HFFc6 (cell line): ENCODE data around the gene PHACTR1. TPM values are rescaled to one million over a fixed set of nuclear protein-coding genes. Genes with fewer than 3 reads are reported as not detected.

Source experiments
- DNase-seq: peaks from one replicate; pipeline ENCODE4 v3.0.0-alpha.2; 2018
- H3K27ac Mint-ChIP-seq: 2 replicates; pipeline ENCODE4 v1.8.0; 2020; ENCODE audit warnings: mild to moderate bottlenecking, mixed read lengths
- H3K27me3 Mint-ChIP-seq: 2 replicates; pipeline ENCODE4 v1.8.0; 2021; ENCODE audit warnings: mild to moderate bottlenecking, moderate library complexity, mixed read lengths; ENCODE audit not compliant: insufficient read depth
- H3K36me3 Mint-ChIP-seq: 2 replicates; pipeline ENCODE4 v1.8.0; 2021; ENCODE audit warnings: low read depth, mixed read lengths
- H3K4me1 Mint-ChIP-seq: 2 replicates; pipeline ENCODE4 v1.8.0; 2020; ENCODE audit warnings: low read depth, mixed read lengths
- H3K4me3 Mint-ChIP-seq: 2 replicates; pipeline ENCODE4 v1.8.0; 2020; ENCODE audit warnings: mild to moderate bottlenecking, moderate library complexity, mixed read lengths
- H3K9me3 Mint-ChIP-seq: 2 replicates; pipeline ENCODE4 v1.8.0; 2020; ENCODE audit warnings: mild to moderate bottlenecking, mixed read lengths
- total RNA-seq, 6 experiments: library from RNA; stranded (reverse); fragmentation: NEBNext Ultra II Directional; extraction: Animal tissue kit (Norgen Biotek cat#: 25700); gene quantifications; 2 replicates in 1 of 6; 3 replicates in 5 of 6; pipeline ENCODE4 v1.2.3, GENCODE V29; 2021
- TF ChIP-seq, protein P1 (sequence below): fragments of 200-600 bp; sonication (generic); IDR thresholded peaks from 2 replicates; pipeline ENCODE4 v1.5.0; 2021; ENCODE audit warnings: antibody characterized with exemption, mild to moderate bottlenecking

PHACTR1 gene
- total RNA-seq, 6 experiments from 2014 or later, result 2.5 to 4.7 (median 3.9) TPM

DNA sequence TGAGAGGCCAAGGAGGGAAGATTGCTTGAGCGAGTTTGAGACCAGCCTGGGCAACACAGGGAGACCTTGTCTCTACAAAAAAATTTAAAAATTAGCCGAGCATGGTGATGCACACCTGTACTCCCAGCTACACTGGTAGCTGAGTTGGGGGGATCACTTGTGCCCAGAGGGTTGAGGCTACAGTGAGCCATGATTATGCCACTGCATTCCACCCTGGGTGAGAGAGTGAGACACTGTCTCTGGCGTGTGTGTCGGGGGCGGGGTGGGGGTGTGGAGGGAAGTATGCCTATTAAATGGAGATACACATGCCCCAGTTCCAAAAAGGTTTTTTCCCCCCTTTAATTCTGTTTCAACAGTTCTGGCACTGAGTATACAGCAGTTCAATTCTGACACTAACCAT lies 388.6 kb downstream of the PHACTR1 start:
- DNase-seq, result no peak
- no peaks in the 10 kb centered on the region for H3K4me1 Mint-ChIP-seq
- no peaks in the 10 kb centered on the region for H3K9me3 Mint-ChIP-seq
- H3K4me3 Mint-ChIP-seq, result no peak overlapping the region
- H3K27ac Mint-ChIP-seq, result no peak overlapping the region
- no peaks in the 10 kb centered on the region for H3K27me3 Mint-ChIP-seq
- no peaks in the 10 kb centered on the region for H3K36me3 Mint-ChIP-seq
- TF ChIP-seq, protein P1, sequence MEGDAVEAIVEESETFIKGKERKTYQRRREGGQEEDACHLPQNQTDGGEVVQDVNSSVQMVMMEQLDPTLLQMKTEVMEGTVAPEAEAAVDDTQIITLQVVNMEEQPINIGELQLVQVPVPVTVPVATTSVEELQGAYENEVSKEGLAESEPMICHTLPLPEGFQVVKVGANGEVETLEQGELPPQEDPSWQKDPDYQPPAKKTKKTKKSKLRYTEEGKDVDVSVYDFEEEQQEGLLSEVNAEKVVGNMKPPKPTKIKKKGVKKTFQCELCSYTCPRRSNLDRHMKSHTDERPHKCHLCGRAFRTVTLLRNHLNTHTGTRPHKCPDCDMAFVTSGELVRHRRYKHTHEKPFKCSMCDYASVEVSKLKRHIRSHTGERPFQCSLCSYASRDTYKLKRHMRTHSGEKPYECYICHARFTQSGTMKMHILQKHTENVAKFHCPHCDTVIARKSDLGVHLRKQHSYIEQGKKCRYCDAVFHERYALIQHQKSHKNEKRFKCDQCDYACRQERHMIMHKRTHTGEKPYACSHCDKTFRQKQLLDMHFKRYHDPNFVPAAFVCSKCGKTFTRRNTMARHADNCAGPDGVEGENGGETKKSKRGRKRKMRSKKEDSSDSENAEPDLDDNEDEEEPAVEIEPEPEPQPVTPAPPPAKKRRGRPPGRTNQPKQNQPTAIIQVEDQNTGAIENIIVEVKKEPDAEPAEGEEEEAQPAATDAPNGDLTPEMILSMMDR, result no peak

DNA sequence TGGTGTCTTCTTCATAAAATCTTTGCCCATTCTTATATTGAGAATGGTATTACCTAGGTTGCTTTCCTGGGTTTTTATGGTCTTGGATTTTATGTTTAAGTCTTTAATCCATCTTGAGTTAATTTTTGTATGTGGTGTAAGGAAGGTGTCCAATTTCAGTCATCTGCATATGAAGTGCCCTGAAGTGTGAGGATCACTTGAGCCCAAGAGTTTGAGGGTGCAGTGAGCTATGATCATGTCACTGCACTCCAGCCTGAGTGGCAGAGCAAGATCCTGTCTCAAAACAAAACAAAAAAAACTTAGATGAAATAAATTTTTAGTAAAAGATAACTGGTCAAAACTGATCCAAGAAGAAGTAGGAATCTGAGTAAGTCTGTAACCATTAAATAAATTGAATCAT lies 396.4 kb downstream of the PHACTR1 start:
- no peak overlapping the region for H3K4me3 Mint-ChIP-seq
- no peaks in the 10 kb centered on the region for H3K9me3 Mint-ChIP-seq
- no peaks in the 10 kb centered on the region for H3K36me3 Mint-ChIP-seq
- peaks cover 4% of the 10 kb centered on the region; the same call in 1 of the 2 replicates for H3K27me3 Mint-ChIP-seq
- no peaks in the 10 kb centered on the region; the same call in 1 of the 2 replicates for H3K4me1 Mint-ChIP-seq
- no peak overlapping the region for H3K27ac Mint-ChIP-seq
- TF ChIP-seq, protein P1, result no peak
- DNase-seq, result no peak

DNA sequence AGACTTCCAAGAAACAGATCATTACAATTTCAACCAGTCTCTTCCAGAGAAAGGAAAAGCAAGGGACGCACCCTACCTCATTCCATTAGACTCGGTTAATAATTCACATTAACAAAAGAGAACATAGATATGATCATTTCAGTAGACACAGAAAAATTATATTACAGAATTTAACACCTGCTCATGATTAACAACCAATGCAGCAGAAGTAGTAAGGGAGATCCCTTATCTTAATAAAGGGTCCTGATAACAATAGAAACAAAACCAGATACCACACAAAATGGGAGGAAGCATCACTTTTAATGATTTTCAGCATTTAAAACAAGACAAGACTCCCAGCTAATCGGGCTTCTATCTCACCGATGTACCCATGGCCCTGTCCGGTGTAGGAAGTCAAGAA lies 396.8 kb downstream of the PHACTR1 start:
- DNase-seq, result no peak
- H3K4me1 Mint-ChIP-seq, result no peaks in the 10 kb centered on the region; the same call in 1 of the 2 replicates
- H3K27me3 Mint-ChIP-seq, result peaks cover 4% of the 10 kb centered on the region; the same call in 1 of the 2 replicates
- no peaks in the 10 kb centered on the region for H3K9me3 Mint-ChIP-seq
- no peaks in the 10 kb centered on the region for H3K36me3 Mint-ChIP-seq
- TF ChIP-seq, protein P1, result no peak
- no peak overlapping the region for H3K27ac Mint-ChIP-seq
- H3K4me3 Mint-ChIP-seq, result no peak overlapping the region

DNA sequence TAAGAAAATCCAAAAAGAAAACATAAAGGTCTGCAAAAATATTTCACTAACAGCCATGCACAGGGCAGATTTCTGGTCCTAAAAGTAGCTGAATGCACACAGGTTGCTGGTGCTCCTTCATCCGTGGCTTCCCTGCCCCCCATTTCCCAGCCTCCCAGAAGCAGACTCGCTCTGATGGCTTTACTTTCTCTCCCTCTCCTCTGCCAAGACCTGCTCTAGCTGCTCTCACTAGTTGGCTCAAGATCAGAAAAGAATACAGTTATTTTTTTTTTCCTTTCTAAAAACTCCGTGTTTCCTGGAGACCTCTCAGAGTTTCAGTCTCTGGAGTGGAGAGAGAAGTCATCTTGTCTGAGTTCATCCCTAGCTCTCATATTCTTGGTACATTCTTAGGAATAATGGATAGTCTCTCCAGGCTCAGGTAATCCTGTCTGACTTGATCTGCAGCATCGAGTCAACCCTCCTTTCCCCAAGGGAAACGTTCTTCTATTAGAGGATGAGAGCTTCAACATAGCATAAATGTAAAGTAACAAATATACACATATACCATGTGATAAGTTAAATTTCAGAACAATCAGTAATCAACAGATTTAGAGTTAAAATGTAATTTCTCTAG lies 397.5 kb downstream of the PHACTR1 start:
- Mint-ChIP-seq H3K4me3 (no peak overlapping the region), H3K27me3 (peaks cover 4% of the 10 kb centered on the region; the same call in 1 of the 2 replicates), H3K36me3 (no peaks in the 10 kb centered on the region), H3K27ac (no peak overlapping the region), H3K4me1 (no peaks in the 10 kb centered on the region; the same call in 1 of the 2 replicates), H3K9me3 (no peaks in the 10 kb centered on the region)
- TF ChIP-seq, protein P1, result no peak
- no peak for DNase-seq

DNA sequence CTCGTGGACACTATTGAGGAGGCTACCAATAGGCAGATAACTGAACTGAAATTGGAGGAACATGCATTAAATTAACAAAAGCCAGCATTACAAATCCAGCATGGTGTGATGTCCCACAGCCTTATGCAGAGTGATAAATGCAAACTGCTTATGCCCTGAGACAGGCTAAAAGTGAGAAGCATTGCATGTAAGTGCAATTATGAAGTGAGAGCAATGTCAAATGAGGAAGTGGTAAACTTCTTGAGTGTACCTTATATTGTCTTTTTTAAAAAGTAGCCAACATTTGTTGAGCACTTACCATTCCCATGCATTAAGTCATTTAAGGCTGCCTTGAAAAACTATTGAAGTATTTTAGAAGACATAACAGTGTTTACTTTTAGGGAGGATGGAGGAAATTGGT lies 399.6 kb downstream of the PHACTR1 start:
- H3K4me3 Mint-ChIP-seq, result no peak overlapping the region
- H3K36me3 Mint-ChIP-seq, result no peaks in the 10 kb centered on the region
- no peak for DNase-seq
- TF ChIP-seq, protein P1, result no peak
- H3K4me1 Mint-ChIP-seq, result no peaks in the 10 kb centered on the region; the same call in 1 of the 2 replicates
- peaks cover 7% of the 10 kb centered on the region; the same call in 1 of the 2 replicates for H3K27me3 Mint-ChIP-seq
- no peak overlapping the region for H3K27ac Mint-ChIP-seq
- no peaks in the 10 kb centered on the region for H3K9me3 Mint-ChIP-seq
